ENCODE results near the gene KRTAP1-3. TPM values are rescaled to one million over a fixed set of nuclear protein-coding genes. Genes with fewer than 3 reads are reported as not detected.

Gene KRTAP1-3
- total RNA-seq, 1 experiment from 2014 or later = not detected

DNA sequence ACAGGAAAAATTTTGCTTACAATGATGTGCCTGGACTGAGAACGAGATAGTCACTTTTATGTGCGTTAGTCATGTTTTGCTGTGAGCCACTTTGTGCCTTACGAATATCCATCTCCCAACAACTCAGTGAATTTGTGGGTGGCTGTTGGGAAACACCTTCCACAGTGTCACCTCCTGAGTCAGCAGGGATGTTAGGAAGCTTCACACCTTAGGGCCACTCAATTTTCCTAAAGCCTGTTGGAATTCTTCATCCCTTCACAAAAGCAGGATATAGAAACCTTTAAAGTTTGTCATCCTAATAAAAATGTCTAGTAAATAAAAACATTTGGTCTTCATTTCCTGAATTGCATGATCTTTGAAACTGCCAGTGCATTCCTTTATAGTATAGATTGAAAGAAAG lies 21.5 kb downstream of the KRTAP1-3 start:
- TF ChIP-seq, protein P1, sequence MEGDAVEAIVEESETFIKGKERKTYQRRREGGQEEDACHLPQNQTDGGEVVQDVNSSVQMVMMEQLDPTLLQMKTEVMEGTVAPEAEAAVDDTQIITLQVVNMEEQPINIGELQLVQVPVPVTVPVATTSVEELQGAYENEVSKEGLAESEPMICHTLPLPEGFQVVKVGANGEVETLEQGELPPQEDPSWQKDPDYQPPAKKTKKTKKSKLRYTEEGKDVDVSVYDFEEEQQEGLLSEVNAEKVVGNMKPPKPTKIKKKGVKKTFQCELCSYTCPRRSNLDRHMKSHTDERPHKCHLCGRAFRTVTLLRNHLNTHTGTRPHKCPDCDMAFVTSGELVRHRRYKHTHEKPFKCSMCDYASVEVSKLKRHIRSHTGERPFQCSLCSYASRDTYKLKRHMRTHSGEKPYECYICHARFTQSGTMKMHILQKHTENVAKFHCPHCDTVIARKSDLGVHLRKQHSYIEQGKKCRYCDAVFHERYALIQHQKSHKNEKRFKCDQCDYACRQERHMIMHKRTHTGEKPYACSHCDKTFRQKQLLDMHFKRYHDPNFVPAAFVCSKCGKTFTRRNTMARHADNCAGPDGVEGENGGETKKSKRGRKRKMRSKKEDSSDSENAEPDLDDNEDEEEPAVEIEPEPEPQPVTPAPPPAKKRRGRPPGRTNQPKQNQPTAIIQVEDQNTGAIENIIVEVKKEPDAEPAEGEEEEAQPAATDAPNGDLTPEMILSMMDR (conservative IDR thresholded peaks at IDR 0.05) = no peak
- no peak for TF ChIP-seq EZH2 (IDR thresholded peaks at IDR 0.05; ENCODE audit: low read depth)
- H3K9me3 ChIP-seq (ENCODE audit: insufficient read depth, low read depth) = no peaks in the 10 kb centered on the region
- H3K27me3 ChIP-seq (ENCODE audit: insufficient read depth, low read depth) = no peaks in the 10 kb centered on the region
- intact Hi-C loops (cut with micrococcal nuclease; ENCODE audit: unreplicated experiment) = no loop called here
- peaks cover 71% of the 10 kb centered on the region for H3K4me1 ChIP-seq (replicated peaks; ENCODE audit: insufficient read depth)
- peaks cover 44% of the 10 kb centered on the region for H3F3A ChIP-seq (ENCODE audit: insufficient read depth, low read depth)
- no peaks in the 10 kb centered on the region for H4K20me1 ChIP-seq (ENCODE audit: insufficient read depth)
- H3K9me2 ChIP-seq (ENCODE audit: insufficient read depth) = no peaks in the 10 kb centered on the region
- H3K4me3 ChIP-seq = no peak overlapping the region
- peak overlapping the region; percentile 85 for H3K27ac ChIP-seq
- peak overlapping the region; percentile 15 for H3K4me2 ChIP-seq
- H3K79me2 ChIP-seq (ENCODE audit: low read depth) = no peaks in the 10 kb centered on the region
- no peaks in the 10 kb centered on the region for H3K36me3 ChIP-seq (ENCODE audit: low read depth)
- BruUV-seq (replicated peaks) = no TSS peak
- DNase-seq = peak in 1 of 2 experiments; percentile 93
- CTCF ChIA-PET = no interaction called here
- POLR2A ChIA-PET (ENCODE audit: unreplicated experiment) = no interaction called here
- no peak overlapping the region for H2AFZ ChIP-seq

DNA sequence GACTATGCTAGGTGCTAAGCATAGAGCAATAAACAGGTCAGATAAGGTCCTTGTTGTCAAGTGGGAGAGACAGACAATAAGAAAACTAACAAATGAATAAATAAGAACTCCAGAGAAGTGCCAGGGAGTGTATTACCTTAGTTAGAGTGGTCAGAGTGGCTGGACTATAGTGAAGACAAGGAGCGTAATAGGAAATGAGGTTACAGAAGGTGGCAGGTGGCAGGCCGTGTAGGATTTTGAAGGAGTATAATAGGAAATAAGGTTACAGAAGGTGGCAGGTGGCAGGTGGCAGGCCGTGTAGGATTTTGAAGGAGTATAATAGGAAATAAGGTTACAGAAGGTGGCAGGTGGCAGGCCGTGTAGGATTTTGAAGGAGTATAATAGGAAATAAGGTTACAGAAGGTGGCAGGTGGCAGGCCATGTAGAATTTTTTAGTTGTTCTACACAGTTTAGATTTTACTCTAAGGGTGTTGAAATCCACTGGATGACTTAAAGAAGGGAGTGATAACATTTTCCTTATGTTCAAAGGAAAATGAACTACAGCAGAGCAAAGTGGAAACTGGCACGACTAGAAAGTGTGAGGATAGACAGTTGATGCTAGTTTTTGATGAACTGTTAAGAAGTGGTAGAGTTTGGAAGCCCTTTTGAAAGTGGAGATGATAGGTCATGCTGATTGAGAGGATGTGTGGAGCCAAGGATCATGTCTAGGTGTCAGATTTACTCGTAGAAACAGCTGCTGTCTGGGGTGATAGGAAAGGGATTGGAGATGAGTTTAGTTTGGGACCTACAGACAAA lies 22.2 kb downstream of the KRTAP1-3 start:
- H3K36me3 ChIP-seq (ENCODE audit: low read depth) = no peaks in the 10 kb centered on the region
- H3K27me3 ChIP-seq (ENCODE audit: insufficient read depth, low read depth) = no peaks in the 10 kb centered on the region
- no peaks in the 10 kb centered on the region for H4K20me1 ChIP-seq (ENCODE audit: insufficient read depth)
- intact Hi-C loops (cut with micrococcal nuclease; ENCODE audit: unreplicated experiment) = no loop called here
- H3K9me3 ChIP-seq (ENCODE audit: insufficient read depth, low read depth) = no peaks in the 10 kb centered on the region
- H3K9me2 ChIP-seq (ENCODE audit: insufficient read depth) = no peaks in the 10 kb centered on the region
- no TSS peak for BruUV-seq (replicated peaks)
- no peaks in the 10 kb centered on the region for H3K79me2 ChIP-seq (ENCODE audit: low read depth)
- H3K4me1 ChIP-seq (replicated peaks; ENCODE audit: insufficient read depth) = peaks cover 69% of the 10 kb centered on the region
- peaks cover 44% of the 10 kb centered on the region for H3F3A ChIP-seq (ENCODE audit: insufficient read depth, low read depth)
- H3K4me2 ChIP-seq = peak overlapping the region; percentile 15
- TF ChIP-seq, protein P1 (conservative IDR thresholded peaks at IDR 0.05) = no peak
- no peak for TF ChIP-seq EZH2 (IDR thresholded peaks at IDR 0.05; ENCODE audit: low read depth)
- ChIA-PET CTCF (no interaction called here), POLR2A (ENCODE audit: unreplicated experiment) (no interaction called here)
- H3K4me3 ChIP-seq = no peak overlapping the region
- H3K27ac ChIP-seq = peak overlapping the region; percentile 85
- no peak overlapping the region for H2AFZ ChIP-seq
- DNase-seq = no peak

DNA sequence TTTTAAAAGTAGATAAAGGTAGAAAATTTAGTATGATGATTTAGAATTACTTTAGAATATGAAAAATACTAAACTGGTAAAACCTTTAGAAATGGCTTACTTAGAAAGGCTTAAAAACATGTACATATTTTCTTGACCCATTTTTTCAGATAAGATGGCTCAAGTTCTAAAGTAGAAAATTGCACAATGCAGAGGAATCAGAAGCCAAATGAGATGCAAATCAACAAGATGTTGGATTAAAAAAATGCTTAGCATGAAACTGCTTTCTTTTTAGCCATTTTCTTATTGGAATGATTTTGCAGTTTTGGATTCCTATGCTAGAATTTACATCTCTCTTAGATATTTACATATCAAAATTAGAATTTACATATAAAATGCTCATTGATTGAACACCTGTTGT lies 24.2 kb downstream of the KRTAP1-3 start:
- CTCF ChIA-PET = no interaction called here
- no TSS peak for BruUV-seq (replicated peaks)

More for the DNA sequence above, 24.2 kb downstream of the KRTAP1-3 start:
- Histone ChIP-seq H3K79me2 (ENCODE audit: low read depth) (no peaks in the 10 kb centered on the region), H3K4me2 (peak overlapping the region; percentile 34), H3F3A (ENCODE audit: insufficient read depth, low read depth) (peaks cover 44% of the 10 kb centered on the region), H3K9me2 (ENCODE audit: insufficient read depth) (no peaks in the 10 kb centered on the region), H3K27ac (peak overlapping the region; percentile 59), H3K9me3 (ENCODE audit: insufficient read depth, low read depth) (no peaks in the 10 kb centered on the region; the same call in 1 of the 2 replicates), H3K4me1 (replicated peaks; ENCODE audit: insufficient read depth) (peaks cover 68% of the 10 kb centered on the region), H2AFZ (no peak overlapping the region), H3K4me3 (no peak overlapping the region), H3K36me3 (ENCODE audit: low read depth) (no peaks in the 10 kb centered on the region), H3K27me3 (ENCODE audit: insufficient read depth, low read depth) (no peaks in the 10 kb centered on the region), H4K20me1 (ENCODE audit: insufficient read depth) (no peaks in the 10 kb centered on the region)
- intact Hi-C loops (cut with micrococcal nuclease; ENCODE audit: unreplicated experiment) = no loop called here
- POLR2A ChIA-PET (ENCODE audit: unreplicated experiment) = interaction anchor here (0.7 kb wide), 1 partner anchor 75 kb away, joined by 3 read pairs; no protein-coding TSS in a partner anchor
- DNase-seq = no peak
- no peak for TF ChIP-seq EZH2 (IDR thresholded peaks at IDR 0.05; ENCODE audit: low read depth)
- TF ChIP-seq, protein P1 (conservative IDR thresholded peaks at IDR 0.05) = no peak

Measured in PC-9 (cell line).